GM12878 (cell line): Measurements from ENCODE around the gene WIPF1. TPM values are rescaled to one million over a fixed set of nuclear protein-coding genes. Genes with fewer than 3 reads are reported as not detected.

Experiments
- ATAC-seq: fragments of 200-7000 bp; cut with Tn5 transposase; 3 replicates; pipeline ENCODE4 v1.9.1; 2020; ENCODE audit warnings: mild to moderate bottlenecking, moderate library complexity
- BruUV-seq: library from RNA; stranded (reverse); fragments of 400-500 nt; replicated peaks from 2 replicates; lab custom pipeline; 2021; lab: Mats Ljungman, UMichigan
- CTCF ChIA-PET: fragments of 300-600 bp; sonication (Branson Sonifier 250); formaldehyde crosslinking; extraction: SDS; loops from one replicate; lab custom pipeline; 2021; ENCODE audit warnings: inconsistent platforms; lab: Yijun Ruan, JAX
- POLR2A ChIA-PET: fragments of 350-600 bp; formaldehyde crosslinking; extraction: SDS; loops from one replicate; lab custom pipeline; 2021; ENCODE audit warnings: inconsistent platforms; lab: Charles Lee
- RAD21 ChIA-PET: fragments of 300-600 bp; sonication (Branson Sonifier 250); formaldehyde crosslinking; loops from one replicate; lab custom pipeline; 2023; ENCODE audit warnings: antibody characterized with exemption; ENCODE audit not compliant: unreplicated experiment; lab: Charles Lee
- SMC1A ChIA-PET: fragments of 300-600 bp; sonication (Branson Sonifier 250); formaldehyde crosslinking; loops from one replicate; lab custom pipeline; 2023; ENCODE audit not compliant: unreplicated experiment, uncharacterized antibody; lab: Charles Lee
- DNase-seq: peaks from one replicate; pipeline ENCODE4 v3.0.0-alpha.2; 2011; ENCODE audit warnings: low read depth, low spot score
- FAIRE-seq: peaks from 3 replicates; lab custom pipeline; 2011; peaks lifted over from hg19 to GRCh38; lab: Jason Lieb, UNC
- H2AFZ ChIP-seq: 2 replicates; pipeline ENCODE4 v1.6.0; 2011; ENCODE audit warnings: low read depth, low read length, control low read depth; ENCODE audit not compliant: control insufficient read depth
- H3K27ac ChIP-seq: 2 replicates; pipeline ENCODE4 v1.5.1; 2011; ENCODE audit warnings: control low read depth; ENCODE audit not compliant: control insufficient read depth, insufficient read depth
- H3K27me3 ChIP-seq, 2 experiments: replicated peaks in 1 of 2; 2 replicates each; pipeline versions ENCODE4 v1.6.0 to v1.6.1; 2011; ENCODE audit warnings: low read length in 1 of 2; ENCODE audit not compliant: control insufficient read depth in 2 of 2, insufficient read depth in 2 of 2
- H3K36me3 ChIP-seq, 2 experiments: 2 replicates each; pipeline ENCODE4 v1.5.1; 2011; ENCODE audit warnings: low read length in 1 of 2; ENCODE audit not compliant: control insufficient read depth in 2 of 2, insufficient read depth in 2 of 2
- H3K4me1 ChIP-seq: 2 replicates; pipeline ENCODE4 v1.6.1; 2011; ENCODE audit warnings: mild to moderate bottlenecking, low read length, moderate library complexity, mixed read lengths; ENCODE audit not compliant: control insufficient read depth, insufficient read depth
- H3K4me2 ChIP-seq: 2 replicates; pipeline ENCODE4 v1.6.0; 2011; ENCODE audit warnings: control low read depth; ENCODE audit not compliant: control insufficient read depth, insufficient read depth
- H3K4me3 ChIP-seq: fragments of 200-600 bp; sonication (generic); 2 replicates; pipeline ENCODE4 v1.5.1; 2016
- H3K79me2 ChIP-seq: 2 replicates; pipeline ENCODE4 v1.6.0; 2011; ENCODE audit warnings: low read length; ENCODE audit not compliant: control insufficient read depth, insufficient read depth
- H3K9ac ChIP-seq: 2 replicates; pipeline ENCODE4 v1.8.0; 2011; ENCODE audit warnings: low read length, control low read depth, mixed read lengths; ENCODE audit not compliant: control insufficient read depth, insufficient read depth
- H3K9me3 ChIP-seq: replicated peaks from 3 replicates; pipeline ENCODE4 v1.5.1; 2011; ENCODE audit warnings: mild to moderate bottlenecking, low read length; ENCODE audit not compliant: control insufficient read depth, insufficient read depth
- H4K20me1 ChIP-seq: 2 replicates; pipeline ENCODE4 v1.6.0; 2011; ENCODE audit not compliant: control insufficient read depth, insufficient read depth
- ASH2L ChIP-seq: fragments of 300-600, 200-600 bp; sonication (generic); IDR thresholded peaks from 2 replicates; pipeline ENCODE4 v1.6.1; 2017; ENCODE audit warnings: low read depth, mild to moderate bottlenecking, borderline replicate concordance
- CTCF ChIP-seq, 3 experiments: IDR thresholded peaks in 2 of 3; conservative IDR thresholded peaks in 1 of 3; 2 replicates each; pipeline ENCODE4 v1.5.1; 2011; ENCODE audit warnings: low read depth in 3 of 3, low read length in 3 of 3, mild to moderate bottlenecking in 3 of 3, control low read depth in 2 of 3, moderate library complexity in 2 of 3, inconsistent platforms in 1 of 3, mixed read lengths in 1 of 3; ENCODE audit not compliant: control insufficient read depth in 2 of 3, insufficient read depth in 1 of 3; ENCODE audit errors: extremely low read depth in 1 of 3
- GATAD2B ChIP-seq: fragments of 450-650 bp; conservative IDR thresholded peaks from 2 replicates; pipeline ENCODE4 v1.6.1; 2017; ENCODE audit warnings: low read depth, mild to moderate bottlenecking, moderate library complexity
- HCFC1 ChIP-seq: fragments of 150-350 bp; IDR thresholded peaks from 2 replicates; pipeline ENCODE4 v1.6.1; 2014; ENCODE audit warnings: low read length
- IRF5 ChIP-seq: fragments of 450-650 bp; IDR thresholded peaks from 2 replicates; pipeline ENCODE4 v1.6.1; 2017; ENCODE audit warnings: borderline replicate concordance
- NFYB ChIP-seq: IDR thresholded peaks from 2 replicates; pipeline ENCODE4 v1.6.1; 2011; ENCODE audit warnings: low read depth, mild to moderate bottlenecking, low read length, improper control_type of control experiment, moderate library complexity; ENCODE audit not compliant: insufficient read depth
- NR2C1 ChIP-seq: fragments of 450-650 bp; IDR thresholded peaks from 2 replicates; pipeline ENCODE4 v1.6.1; 2017; ENCODE audit warnings: antibody characterized with exemption, mild to moderate bottlenecking, moderate library complexity
- POU2F2 ChIP-seq: IDR thresholded peaks from 3 replicates; pipeline ENCODE4 v1.6.1; 2011; ENCODE audit warnings: low read depth, mild to moderate bottlenecking, low read length, borderline replicate concordance
- SIX5 ChIP-seq: IDR thresholded peaks from 2 replicates; pipeline ENCODE4 v1.6.1; 2011; ENCODE audit warnings: mild to moderate bottlenecking, low read depth, low read length, moderate library complexity; ENCODE audit not compliant: severe bottlenecking
- SMAD5 ChIP-seq: IDR thresholded peaks from 2 replicates; pipeline ENCODE4 v1.6.1; 2016; ENCODE audit warnings: antibody characterized with exemption, low read depth
- SRF ChIP-seq, 2 experiments: IDR thresholded peaks; 2 replicates each; pipeline ENCODE4 v1.6.1; 2011; ENCODE audit warnings: low read depth in 2 of 2, low read length in 2 of 2, mild to moderate bottlenecking in 1 of 2, moderate library complexity in 1 of 2
- SUZ12 ChIP-seq: fragments of 200-600 bp; sonication (generic); IDR thresholded peaks from one replicate; pipeline ENCODE4 v1.6.1; 2018; ENCODE audit warnings: antibody characterized with exemption, mild to moderate bottlenecking; ENCODE audit not compliant: unreplicated experiment
- ZNF217 ChIP-seq: fragments of 450-650 bp; IDR thresholded peaks from 2 replicates; pipeline ENCODE4 v1.6.1; 2017; ENCODE audit warnings: antibody characterized with exemption, mild to moderate bottlenecking
- WGBS: methylation state at CpG from one replicate; pipeline ENCODE4 v1.1.6; 2016; ENCODE audit warnings: low lambda C conversion rate; ENCODE audit not compliant: insufficient replicate concordance, insufficient coverage; ENCODE audit errors: missing lambda C conversion rate; 5-methylcytosine and 5-hydroxymethylcytosine counted together
- in situ Hi-C: fragments of 300-500 bp; cut with MboI; formaldehyde crosslinking; loops from 9 replicates; pipeline ENCODE4 v1.14.3; 2018; ENCODE audit warnings: mixed read lengths
- intact Hi-C: fragments of 100-400 bp; cut with micrococcal nuclease; formaldehyde crosslinking; loops from one replicate; pipeline ENCODE4 v1.14.2; 2022; ENCODE audit not compliant: unreplicated experiment
- polyA plus RNA-seq, 11 experiments: library from polyadenylated mRNA; depleted of rRNA in 4 of 11; unstranded in 6 of 11; stranded (reverse) in 5 of 11; fragments of >200 nt; fragmentation: Nextera tagmentation in 4 of 11; fragmentation: Illumina TruSeq in 1 of 11; extraction: Ambion mirVana in 4 of 11; extraction: Trizol in 1 of 11; gene quantifications; 1 replicate in 1 of 11; 2 replicates in 10 of 11; pipeline versions ENCODE4 v1.2.1 to v1.2.3, GENCODE V29; 2011 to 2016; ENCODE audit warnings: inconsistent platforms in 2 of 11, missing spikeins in 2 of 11, low read depth in 1 of 11
- total RNA-seq, 4 experiments: library from RNA; depleted of rRNA in 3 of 4; stranded (reverse); fragments of >200 nt in 3 of 4; fragmentation: Illumina TruSeq in 1 of 4; extraction: Trizol in 1 of 4; gene quantifications; 2 replicates each; pipeline versions ENCODE4 v1.2.1 to v1.2.3, GENCODE V29; 2013 to 2021

WIPF1 gene
- total and polyA plus RNA-seq, 10 of the 15 experiments (the other 5 are each of a cell fraction or from before 2014, with no cell fraction given) = 23.1 to 188 (median 68.9) TPM

- intact Hi-C loops (no loop called here), in situ Hi-C loops (loop anchor here (25.0 kb wide), 1 partner anchor 112 kb away; no protein-coding TSS in a partner anchor)
- POLR2A ChIA-PET = no interaction called here
- 92% methylated on average over 16 of the region's 16 CpGs for WGBS
- RAD21 ChIA-PET = interaction anchor here (0.9 to 9.5 kb wide), 3 partner anchors 29 to 113 kb away, joined by 3 to 66 read pairs (median 3); no protein-coding TSS in a partner anchor
- Histone ChIP-seq H3K4me1 (no peaks in the 10 kb centered on the region), H3K4me2 (no peak overlapping the region), H3K9ac (no peak overlapping the region), H3K27ac (no peak overlapping the region), H2AFZ (no peak overlapping the region), H3K9me3 (no peaks in the 10 kb centered on the region), H3K36me3 (peaks cover 28 to 62% of the 10 kb centered on the region in 2 experiments), H4K20me1 (no peaks in the 10 kb centered on the region; the same call in 1 of the 2 replicates), H3K27me3 (no peaks in the 10 kb centered on the region), H3K4me3 (no peak overlapping the region), H3K79me2 (no peaks in the 10 kb centered on the region; the same call in 1 of the 2 replicates)
- CTCF ChIA-PET = interaction anchor here (0.8 to 13.6 kb wide), 8 partner anchors 13 to 122 kb away, joined by 3 to 261 read pairs (median 4); partner anchors contain the start of gene WIPF1
- FAIRE-seq (no peak), DNase-seq (no peak), ATAC-seq (no peak)
- SMC1A ChIA-PET = interaction anchor here (0.6 to 12.8 kb wide), 4 partner anchors 26 to 1173 kb away, joined by 3 to 193 read pairs (median 76); partner anchors contain the start of gene WIPF1
- no peak for TF ChIP-seq NFYB
- TF ChIP-seq SUZ12 = no peak
- no peak for TF ChIP-seq CTCF (IDR thresholded peaks at IDR 0.05 in 2 of 3, conservative IDR thresholded peaks at IDR 0.05 in 1 of 3; ENCODE audit: control insufficient read depth in 2 of 3, extremely low read depth in 1 of 3, insufficient read depth in 1 of 3, low read depth in 3 of 3, low read length in 3 of 3)
- no peak for TF ChIP-seq HCFC1
- TF ChIP-seq GATAD2B = no peak
- no peak for TF ChIP-seq POU2F2
- no peak for TF ChIP-seq IRF5
- TF ChIP-seq SMAD5 = no peak
- TF ChIP-seq ASH2L = no peak
- no peak for TF ChIP-seq SRF (IDR thresholded peaks at IDR 0.05; ENCODE audit: low read depth in 2 of 2, low read length in 2 of 2)
- TF ChIP-seq ZNF217 = no peak
- no peak for TF ChIP-seq NR2C1
- TF ChIP-seq SIX5 = no peak
- no TSS peak for BruUV-seq
These were observed 22.4 kb downstream of the WIPF1 start for GRCh38 chr2:174575124-174575776.
